SK-N-SH (cell line): ENCODE results near the gene POLA2. TPM values are rescaled to one million over a fixed set of nuclear protein-coding genes. Genes with fewer than 3 reads are reported as not detected.

Experiments used
- CTCF ChIA-PET: fragments of 300-600, 350-600 bp; formaldehyde crosslinking; extraction: SDS; loops from one replicate; lab custom pipeline; 2021; lab: Yijun Ruan, JAX
- POLR2A ChIA-PET: fragments of 350-600 bp; sonication (Branson Sonifier 250); formaldehyde crosslinking; extraction: SDS; loops from one replicate; lab custom pipeline; 2020; ENCODE audit warnings: antibody characterized with exemption, inconsistent platforms; lab: Yijun Ruan, JAX
- DNase-seq: peaks from one replicate; pipeline ENCODE4 v3.0.0; 2012
- H2AFZ ChIP-seq: fragments of 200-600 bp; sonication (generic); 2 replicates; pipeline ENCODE4 v1.8.1; 2016; ENCODE audit warnings: antibody characterized with exemption, mild to moderate bottlenecking, low read depth
- H3F3A ChIP-seq: fragments of 200-600 bp; sonication (generic); replicated peaks from 2 replicates; pipeline ENCODE3; 2016; ENCODE audit warnings: antibody characterized with exemption, mild to moderate bottlenecking; ENCODE audit not compliant: insufficient read depth
- H3K27ac ChIP-seq, 2 experiments: fragments of 200-500 bp in 1 of 2; fragments of 200-600 bp in 1 of 2; sonication (Bioruptor generic) in 1 of 2; sonication (generic), shearing (Covaris generic) in 1 of 2; 2 replicates each; pipeline versions ENCODE4 v1.5.1 to v1.6.1; 2014 to 2016; ENCODE audit warnings: low read depth in 2 of 2, inconsistent platforms in 1 of 2, low read length in 1 of 2, mild to moderate bottlenecking in 1 of 2, mixed read lengths in 1 of 2
- H3K27me3 ChIP-seq: fragments of 200-600 bp; sonication (generic), shearing (Covaris generic); 2 replicates; pipeline ENCODE4 v1.6.1; 2016; ENCODE audit warnings: mixed run types; ENCODE audit not compliant: insufficient read depth
- H3K36me3 ChIP-seq, 2 experiments: fragments of 200-500 bp in 1 of 2; fragments of 200-600 bp in 1 of 2; sonication (Bioruptor generic) in 1 of 2; sonication (generic) in 1 of 2; replicated peaks in 1 of 2; 2 replicates each; pipeline versions ENCODE3 to v1.5.1; 2014 to 2016; ENCODE audit warnings: low read length in 1 of 2, mild to moderate bottlenecking in 1 of 2; ENCODE audit not compliant: insufficient read depth in 2 of 2, control insufficient read depth in 1 of 2
- H3K4me1 ChIP-seq, 2 experiments: fragments of 200-500 bp in 1 of 2; fragments of 200-600 bp in 1 of 2; sonication (Bioruptor generic) in 1 of 2; sonication (generic), shearing (Covaris generic) in 1 of 2; 2 replicates each; pipeline versions ENCODE4 v1.5.1 to v1.6.1; 2014 to 2016; ENCODE audit warnings: low read depth in 1 of 2, low read length in 1 of 2, mixed run types in 1 of 2; ENCODE audit not compliant: insufficient read depth in 2 of 2, control insufficient read depth in 1 of 2
- H3K4me2 ChIP-seq: fragments of 200-600 bp; sonication (generic), shearing (Covaris generic); 2 replicates; pipeline ENCODE4 v1.6.1; 2017; ENCODE audit warnings: mixed run types
- H3K4me3 ChIP-seq, 2 experiments: fragments of 200-500 bp in 1 of 2; fragments of 200-600 bp in 1 of 2; sonication (Bioruptor generic) in 1 of 2; sonication (generic), shearing (Covaris generic) in 1 of 2; 2 replicates each; pipeline versions ENCODE4 v1.5.1 to v1.8.1; 2014 to 2016; ENCODE audit warnings: low read depth in 2 of 2, inconsistent platforms in 1 of 2, low read length in 1 of 2, mild to moderate bottlenecking in 1 of 2, mixed read lengths in 1 of 2, moderate library complexity in 1 of 2
- H3K79me2 ChIP-seq: fragments of 200-600 bp; sonication (generic); 2 replicates; pipeline ENCODE4 v1.8.1; 2017; ENCODE audit warnings: mild to moderate bottlenecking; ENCODE audit not compliant: insufficient read depth
- H3K9ac ChIP-seq: fragments of 200-600 bp; sonication (generic); 2 replicates; pipeline ENCODE4 v1.6.1; 2017; ENCODE audit warnings: mixed run types
- H3K9me2 ChIP-seq: fragments of 200-600 bp; sonication (generic); 2 replicates; pipeline ENCODE4 v1.6.1; 2017; ENCODE audit warnings: mixed run types
- H3K9me3 ChIP-seq: fragments of 200-600 bp; sonication (generic); 2 replicates; pipeline ENCODE4 v1.6.1; 2017; ENCODE audit warnings: mixed run types, mild to moderate bottlenecking, moderate library complexity
- H4K20me1 ChIP-seq: fragments of 200-600 bp; sonication (generic); 2 replicates; pipeline ENCODE4 v1.6.1; 2017; ENCODE audit warnings: mild to moderate bottlenecking, mixed run types; ENCODE audit not compliant: insufficient read depth
- ELF1 ChIP-seq: IDR thresholded peaks from 2 replicates; pipeline ENCODE4 v1.4.0; 2012
- FOXJ3 ChIP-seq: sonication (generic); formaldehyde crosslinking; IDR thresholded peaks from 2 replicates; pipeline ENCODE4 v1.5.1; 2020; ENCODE audit warnings: mild to moderate bottlenecking, missing genetic modification reagents
- GABPA ChIP-seq: IDR thresholded peaks from 2 replicates; pipeline ENCODE4 v1.4.0; 2012; ENCODE audit warnings: low read depth, mild to moderate bottlenecking
- GATA2 ChIP-seq: sonication (generic); formaldehyde crosslinking; IDR thresholded peaks from 2 replicates; pipeline ENCODE4 v1.5.0; 2020; ENCODE audit warnings: mild to moderate bottlenecking, missing genetic modification reagents
- MAX ChIP-seq: IDR thresholded peaks from 2 replicates; pipeline ENCODE4 v1.4.0; 2012; ENCODE audit warnings: low read depth
- MXI1 ChIP-seq: IDR thresholded peaks from 2 replicates; pipeline ENCODE4 v1.6.1; 2012; ENCODE audit warnings: mild to moderate bottlenecking, low read depth, low read length, improper control_type of control experiment
- NFIC ChIP-seq: IDR thresholded peaks from 2 replicates; pipeline ENCODE4 v1.4.0; 2012; ENCODE audit warnings: borderline replicate concordance
- NRF1 ChIP-seq: IDR thresholded peaks from 2 replicates; pipeline ENCODE4 v1.6.1; 2012; ENCODE audit warnings: low read depth, mild to moderate bottlenecking, low read length
- RCOR1 ChIP-seq: fragments of 150-350 bp; IDR thresholded peaks from 2 replicates; pipeline ENCODE4 v1.6.1; 2017; ENCODE audit warnings: antibody characterized with exemption, low read length
- REST ChIP-seq: IDR thresholded peaks from 2 replicates; pipeline ENCODE4 v1.6.1; 2012; ENCODE audit warnings: mild to moderate bottlenecking, low read depth, low read length, moderate library complexity
- RFX5 ChIP-seq: IDR thresholded peaks from 2 replicates; pipeline ENCODE4 v1.6.1; 2012; ENCODE audit warnings: mild to moderate bottlenecking, improper control_type of control experiment, low read length
- SIN3A ChIP-seq: IDR thresholded peaks from 2 replicates; pipeline ENCODE4 v1.6.1; 2012; ENCODE audit warnings: low read depth, mild to moderate bottlenecking, low read length, moderate library complexity, borderline replicate concordance
- TCF12 ChIP-seq: IDR thresholded peaks from 2 replicates; pipeline ENCODE4 v1.4.0; 2012
- YY1 ChIP-seq: IDR thresholded peaks from 2 replicates; pipeline ENCODE4 v1.4.0; 2012; ENCODE audit warnings: low read depth, mild to moderate bottlenecking
- ZBTB33 ChIP-seq: IDR thresholded peaks from 2 replicates; pipeline ENCODE4 v1.4.0; 2012; ENCODE audit warnings: low read depth, borderline replicate concordance
- WGBS: methylation state at CpG from one replicate; pipeline ENCODE4 v1.1.6; 2017; ENCODE audit warnings: low lambda C conversion rate; 5-methylcytosine and 5-hydroxymethylcytosine counted together
- polyA plus RNA-seq, 3 experiments: library from polyadenylated mRNA; depleted of rRNA; stranded (reverse); fragments of >200 nt; gene quantifications; 2 replicates each; pipeline ENCODE4 v1.2.3, GENCODE V29; 2012
- TF ChIP-seq, protein P1 (sequence below): IDR thresholded peaks from 2 replicates; pipeline ENCODE4; 2012
- TF ChIP-seq, protein P2 (sequence below): IDR thresholded peaks from 2 replicates; pipeline ENCODE4 v1.4.0; 2012; ENCODE audit warnings: low read depth, borderline replicate concordance
- TF ChIP-seq, protein P3 (sequence below): fragments of 200-600 bp; sonication (generic); IDR thresholded peaks from 2 replicates; pipeline ENCODE4 v1.6.1; 2017; ENCODE audit warnings: antibody characterized with exemption, mild to moderate bottlenecking, moderate library complexity

Gene POLA2
- polyA plus RNA-seq, 1 of the 3 experiments (the other 2 are of a cell fraction) = 18.4 TPM

DNA sequence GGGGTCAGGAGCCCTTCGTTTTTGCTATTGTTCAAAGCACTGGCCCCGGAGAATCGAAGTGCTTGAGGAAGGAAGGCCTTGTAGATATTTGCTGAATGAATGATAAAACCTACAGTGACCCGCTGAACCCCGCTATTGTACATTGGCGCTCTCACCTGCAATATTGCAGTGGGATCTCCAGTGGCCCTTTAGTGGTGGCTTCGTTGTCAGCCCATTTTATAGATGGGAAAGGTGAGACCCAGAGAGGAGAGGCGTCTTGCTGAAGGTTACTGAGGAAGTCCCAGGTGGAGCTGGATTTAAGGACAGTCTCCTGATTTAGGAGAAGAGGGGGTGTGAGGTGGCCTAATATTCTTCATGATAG is 54.1 kb downstream of the POLA2 start (continued):
- no peak for TF ChIP-seq ZBTB33
- TF ChIP-seq, all 33 proteins: peak for 0

GRCh38 chr11:65316227-65317024 is 54.7 kb downstream of the POLA2 start:
- peak overlapping the region; percentile 87 for H3K4me2 ChIP-seq
- ChIA-PET POLR2A (interaction anchor here (0.7 to 2.4 kb wide), 4 partner anchors 12 to 44 kb away, joined by 3 to 14 read pairs (median 4); partner anchors contain the start of gene DPF2), CTCF (interaction anchor here (0.6 to 24.1 kb wide), 25 partner anchors 12 to 1229 kb away, joined by 3 to 1118 read pairs (median 5); partner anchors contain the start of genes DPF2, POLA2 and ZDHHC24)
- no peak for DNase-seq
- peaks cover 20 to 24% of the 10 kb centered on the region in 2 experiments; a peak in 2 of 4 replicates for H3K4me1 ChIP-seq
- 72% methylated on average over 18 of the region's 20 CpGs for WGBS
- H3K27me3 ChIP-seq = no peaks in the 10 kb centered on the region
- peak overlapping the region; percentile 84; the same call in 1 of the 2 replicates for H3K9ac ChIP-seq
- H3K9me2 ChIP-seq = no peaks in the 10 kb centered on the region
- peak overlapping the region; percentile 85 to 94 for H3K4me3 ChIP-seq
- H3K27ac ChIP-seq = no peak overlapping the region
- peaks cover 31% of the 10 kb centered on the region for H4K20me1 ChIP-seq
- peaks cover 0 to 9% of the 10 kb centered on the region in 2 experiments for H3K36me3 ChIP-seq
- H2AFZ ChIP-seq = no peak overlapping the region
- H3K9me3 ChIP-seq = no peaks in the 10 kb centered on the region
- H3K79me2 ChIP-seq = peaks cover 56% of the 10 kb centered on the region
- peaks cover 5% of the 10 kb centered on the region for H3F3A ChIP-seq
- TF ChIP-seq NRF1 (no peak), GABPA (no peak), GATA2 (no peak), SIN3A (no peak), MXI1 (no peak), YY1 (no peak), ZBTB33 (no peak), MAX (no peak), REST (no peak), FOXJ3 (CRISPR knock-in tag) (no peak), ELF1 (no peak), TCF12 (no peak), RFX5 (no peak), NFIC (no peak), RCOR1 (no peak)
- TF ChIP-seq, protein P1, sequence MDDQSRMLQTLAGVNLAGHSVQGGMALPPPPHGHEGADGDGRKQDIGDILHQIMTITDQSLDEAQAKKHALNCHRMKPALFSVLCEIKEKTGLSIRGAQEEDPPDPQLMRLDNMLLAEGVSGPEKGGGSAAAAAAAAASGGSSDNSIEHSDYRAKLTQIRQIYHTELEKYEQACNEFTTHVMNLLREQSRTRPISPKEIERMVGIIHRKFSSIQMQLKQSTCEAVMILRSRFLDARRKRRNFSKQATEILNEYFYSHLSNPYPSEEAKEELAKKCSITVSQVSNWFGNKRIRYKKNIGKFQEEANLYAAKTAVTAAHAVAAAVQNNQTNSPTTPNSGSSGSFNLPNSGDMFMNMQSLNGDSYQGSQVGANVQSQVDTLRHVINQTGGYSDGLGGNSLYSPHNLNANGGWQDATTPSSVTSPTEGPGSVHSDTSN = no peak
- TF ChIP-seq, protein P2, sequence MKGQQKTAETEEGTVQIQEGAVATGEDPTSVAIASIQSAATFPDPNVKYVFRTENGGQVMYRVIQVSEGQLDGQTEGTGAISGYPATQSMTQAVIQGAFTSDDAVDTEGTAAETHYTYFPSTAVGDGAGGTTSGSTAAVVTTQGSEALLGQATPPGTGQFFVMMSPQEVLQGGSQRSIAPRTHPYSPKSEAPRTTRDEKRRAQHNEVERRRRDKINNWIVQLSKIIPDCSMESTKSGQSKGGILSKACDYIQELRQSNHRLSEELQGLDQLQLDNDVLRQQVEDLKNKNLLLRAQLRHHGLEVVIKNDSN = no peak
- TF ChIP-seq, protein P3, sequence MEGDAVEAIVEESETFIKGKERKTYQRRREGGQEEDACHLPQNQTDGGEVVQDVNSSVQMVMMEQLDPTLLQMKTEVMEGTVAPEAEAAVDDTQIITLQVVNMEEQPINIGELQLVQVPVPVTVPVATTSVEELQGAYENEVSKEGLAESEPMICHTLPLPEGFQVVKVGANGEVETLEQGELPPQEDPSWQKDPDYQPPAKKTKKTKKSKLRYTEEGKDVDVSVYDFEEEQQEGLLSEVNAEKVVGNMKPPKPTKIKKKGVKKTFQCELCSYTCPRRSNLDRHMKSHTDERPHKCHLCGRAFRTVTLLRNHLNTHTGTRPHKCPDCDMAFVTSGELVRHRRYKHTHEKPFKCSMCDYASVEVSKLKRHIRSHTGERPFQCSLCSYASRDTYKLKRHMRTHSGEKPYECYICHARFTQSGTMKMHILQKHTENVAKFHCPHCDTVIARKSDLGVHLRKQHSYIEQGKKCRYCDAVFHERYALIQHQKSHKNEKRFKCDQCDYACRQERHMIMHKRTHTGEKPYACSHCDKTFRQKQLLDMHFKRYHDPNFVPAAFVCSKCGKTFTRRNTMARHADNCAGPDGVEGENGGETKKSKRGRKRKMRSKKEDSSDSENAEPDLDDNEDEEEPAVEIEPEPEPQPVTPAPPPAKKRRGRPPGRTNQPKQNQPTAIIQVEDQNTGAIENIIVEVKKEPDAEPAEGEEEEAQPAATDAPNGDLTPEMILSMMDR = no peak
